Measurements from ENCODE around the gene NRG3.

- TF ChIP-seq, protein P1, sequence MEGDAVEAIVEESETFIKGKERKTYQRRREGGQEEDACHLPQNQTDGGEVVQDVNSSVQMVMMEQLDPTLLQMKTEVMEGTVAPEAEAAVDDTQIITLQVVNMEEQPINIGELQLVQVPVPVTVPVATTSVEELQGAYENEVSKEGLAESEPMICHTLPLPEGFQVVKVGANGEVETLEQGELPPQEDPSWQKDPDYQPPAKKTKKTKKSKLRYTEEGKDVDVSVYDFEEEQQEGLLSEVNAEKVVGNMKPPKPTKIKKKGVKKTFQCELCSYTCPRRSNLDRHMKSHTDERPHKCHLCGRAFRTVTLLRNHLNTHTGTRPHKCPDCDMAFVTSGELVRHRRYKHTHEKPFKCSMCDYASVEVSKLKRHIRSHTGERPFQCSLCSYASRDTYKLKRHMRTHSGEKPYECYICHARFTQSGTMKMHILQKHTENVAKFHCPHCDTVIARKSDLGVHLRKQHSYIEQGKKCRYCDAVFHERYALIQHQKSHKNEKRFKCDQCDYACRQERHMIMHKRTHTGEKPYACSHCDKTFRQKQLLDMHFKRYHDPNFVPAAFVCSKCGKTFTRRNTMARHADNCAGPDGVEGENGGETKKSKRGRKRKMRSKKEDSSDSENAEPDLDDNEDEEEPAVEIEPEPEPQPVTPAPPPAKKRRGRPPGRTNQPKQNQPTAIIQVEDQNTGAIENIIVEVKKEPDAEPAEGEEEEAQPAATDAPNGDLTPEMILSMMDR (conservative IDR thresholded peaks at IDR 0.05 in 1 of 2, IDR thresholded peaks at IDR 0.05 in 1 of 2; ENCODE audit: low read depth in 1 of 2, low read length in 2 of 2) = no peak
- TF ChIP-seq EZH2 (IDR thresholded peaks at IDR 0.05; ENCODE audit: low read length, missing control alignments) = no peak
These were observed 508.4 kb downstream of the NRG3 start for GRCh38 chr10:82383350-82383749.

Data from fibroblast of lung (primary cell).